ENCODE measurements around the gene GP2.

- TF ChIP-seq SMC3 (IDR thresholded peaks at IDR 0.05; ENCODE audit: low read depth, low read length) (no peak), NRF1 (IDR thresholded peaks at IDR 0.05; ENCODE audit: low read depth, low read length) (no peak), TCF12 (IDR thresholded peaks at IDR 0.05) (no peak)
- TF ChIP-seq, protein P1, sequence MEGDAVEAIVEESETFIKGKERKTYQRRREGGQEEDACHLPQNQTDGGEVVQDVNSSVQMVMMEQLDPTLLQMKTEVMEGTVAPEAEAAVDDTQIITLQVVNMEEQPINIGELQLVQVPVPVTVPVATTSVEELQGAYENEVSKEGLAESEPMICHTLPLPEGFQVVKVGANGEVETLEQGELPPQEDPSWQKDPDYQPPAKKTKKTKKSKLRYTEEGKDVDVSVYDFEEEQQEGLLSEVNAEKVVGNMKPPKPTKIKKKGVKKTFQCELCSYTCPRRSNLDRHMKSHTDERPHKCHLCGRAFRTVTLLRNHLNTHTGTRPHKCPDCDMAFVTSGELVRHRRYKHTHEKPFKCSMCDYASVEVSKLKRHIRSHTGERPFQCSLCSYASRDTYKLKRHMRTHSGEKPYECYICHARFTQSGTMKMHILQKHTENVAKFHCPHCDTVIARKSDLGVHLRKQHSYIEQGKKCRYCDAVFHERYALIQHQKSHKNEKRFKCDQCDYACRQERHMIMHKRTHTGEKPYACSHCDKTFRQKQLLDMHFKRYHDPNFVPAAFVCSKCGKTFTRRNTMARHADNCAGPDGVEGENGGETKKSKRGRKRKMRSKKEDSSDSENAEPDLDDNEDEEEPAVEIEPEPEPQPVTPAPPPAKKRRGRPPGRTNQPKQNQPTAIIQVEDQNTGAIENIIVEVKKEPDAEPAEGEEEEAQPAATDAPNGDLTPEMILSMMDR (IDR thresholded peaks at IDR 0.05): no peak
Observed at GRCh38 chr16:20323591-20324117, 3.7 kb downstream of the GP2 start.

Measured in SK-N-SH (cell line).